ENCODE results near the gene UGT2B28.
A peak's percentile ranks its signal among the peaks of the same experiment; 100 is the strongest.
"Not testable (repeated sequence)": the region's sequence is repeated elsewhere in the genome, so short reads cannot be mapped to it uniquely, and the experiment has no call there.

The UGT2B28 gene

DNA sequence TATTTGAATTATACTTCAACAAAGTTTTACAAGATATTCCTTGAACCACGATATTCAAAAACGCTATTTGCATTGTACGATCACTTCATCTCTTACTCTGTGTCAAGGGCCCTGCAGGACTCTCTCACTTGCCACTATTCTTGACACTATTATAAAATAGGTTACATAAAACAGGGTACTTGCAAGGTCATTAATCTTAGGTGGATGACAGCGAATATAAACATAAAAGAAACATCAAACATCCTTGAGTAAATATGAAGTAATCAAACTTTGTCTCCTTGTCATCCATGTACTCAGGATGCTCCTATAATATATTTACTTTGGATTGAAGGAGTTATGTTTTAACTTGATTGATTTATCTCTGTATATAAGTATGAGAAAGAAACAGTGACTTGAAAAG is at the start of gene UGT2B28:
Gene UGT2B28, plus strand, starts transcription at position 395 of the 400 bp plus-strand sequence. CDS start 26 bp downstream, outside the sequence.
- not testable (repeated sequence) for DNase-seq

DNA sequence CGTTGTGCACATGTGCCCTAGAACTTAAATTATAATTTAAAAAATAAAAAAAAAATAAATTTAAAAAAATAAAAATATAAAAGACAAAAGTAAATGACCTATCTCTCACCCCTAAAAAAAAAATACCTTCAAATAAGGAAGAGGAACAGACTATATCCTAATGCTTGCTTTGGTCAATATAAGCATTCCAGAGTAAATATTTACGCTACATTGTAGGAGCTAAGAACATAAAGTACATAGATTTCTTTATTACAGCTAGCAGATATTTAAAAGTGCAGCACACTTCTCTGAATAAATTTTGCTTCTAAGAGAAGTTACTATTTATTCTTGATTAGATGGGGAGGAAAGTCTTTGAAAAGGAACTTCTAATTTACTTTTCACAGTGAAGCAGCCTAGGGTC is 41.2 kb upstream of the UGT2B28 start:
- no peak for DNase-seq

DNA sequence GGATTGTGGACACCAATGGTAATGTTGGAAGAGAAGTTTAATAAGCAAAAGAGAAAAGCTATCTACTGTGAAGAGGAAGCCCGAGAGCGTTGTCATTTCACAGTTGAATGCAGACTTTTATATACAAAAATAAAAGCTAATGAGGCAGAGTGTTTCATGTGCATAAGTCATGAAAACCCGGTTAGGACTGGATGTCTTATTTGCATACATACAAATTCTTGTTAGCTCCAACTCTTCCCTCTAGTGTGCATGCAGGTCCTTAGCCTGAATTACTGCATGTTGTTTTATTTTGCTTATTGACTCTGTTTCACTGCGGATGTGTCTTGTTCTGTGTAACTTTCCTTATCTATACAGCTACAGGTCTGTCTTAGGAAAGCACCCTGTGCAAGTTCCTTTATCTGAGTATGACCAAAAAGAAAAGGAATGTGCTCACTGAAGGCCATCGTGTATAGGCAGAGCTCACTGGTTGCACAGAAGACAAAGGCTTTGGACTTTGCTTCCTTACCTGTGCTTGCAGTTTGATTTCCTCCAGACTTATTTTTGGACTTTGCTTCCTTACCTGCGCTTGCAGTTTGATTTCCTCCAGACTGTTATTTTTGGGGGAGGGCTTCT is 40.6 kb upstream of the UGT2B28 start:
- no peak for DNase-seq

DNA sequence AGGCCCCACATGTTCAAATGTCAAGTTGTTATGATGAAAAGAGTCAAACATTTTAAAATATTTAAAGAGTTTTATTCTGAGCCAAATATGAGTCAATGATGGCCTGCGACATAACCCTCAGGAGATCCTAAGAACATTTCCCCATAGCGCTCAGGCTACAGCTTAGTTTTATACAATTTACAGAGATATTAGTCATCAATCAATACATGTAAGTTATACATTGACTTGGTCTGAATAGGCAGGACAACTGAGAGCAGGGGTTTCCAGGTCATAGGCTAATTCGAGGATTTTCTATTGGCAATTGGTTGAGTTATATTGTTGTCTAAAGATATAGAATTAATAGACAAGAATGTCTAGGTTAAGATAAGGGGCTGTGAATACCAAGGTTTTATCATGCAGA is 39.5 kb upstream of the UGT2B28 start:
- not testable (repeated sequence) for DNase-seq

DNA sequence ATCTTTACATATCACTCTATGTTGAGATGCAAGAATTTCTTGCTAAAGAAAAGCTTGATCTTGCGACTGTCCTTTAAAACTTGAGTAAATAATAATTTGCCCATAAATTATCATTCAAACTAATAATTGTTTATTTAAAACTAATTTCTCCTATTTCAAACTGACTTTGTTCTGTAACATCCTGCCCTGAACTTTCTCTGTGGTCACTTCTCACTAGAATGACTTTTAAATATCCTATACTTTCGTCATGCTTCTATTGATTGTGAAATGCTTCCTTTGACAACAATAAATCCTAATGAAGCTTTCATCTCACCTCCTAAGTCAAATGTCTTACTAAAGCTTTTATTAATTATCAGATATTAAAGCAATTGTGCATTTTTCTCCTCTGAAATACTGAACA is 38.5 kb upstream of the UGT2B28 start:
- DNase-seq, result not testable (repeated sequence)

DNA sequence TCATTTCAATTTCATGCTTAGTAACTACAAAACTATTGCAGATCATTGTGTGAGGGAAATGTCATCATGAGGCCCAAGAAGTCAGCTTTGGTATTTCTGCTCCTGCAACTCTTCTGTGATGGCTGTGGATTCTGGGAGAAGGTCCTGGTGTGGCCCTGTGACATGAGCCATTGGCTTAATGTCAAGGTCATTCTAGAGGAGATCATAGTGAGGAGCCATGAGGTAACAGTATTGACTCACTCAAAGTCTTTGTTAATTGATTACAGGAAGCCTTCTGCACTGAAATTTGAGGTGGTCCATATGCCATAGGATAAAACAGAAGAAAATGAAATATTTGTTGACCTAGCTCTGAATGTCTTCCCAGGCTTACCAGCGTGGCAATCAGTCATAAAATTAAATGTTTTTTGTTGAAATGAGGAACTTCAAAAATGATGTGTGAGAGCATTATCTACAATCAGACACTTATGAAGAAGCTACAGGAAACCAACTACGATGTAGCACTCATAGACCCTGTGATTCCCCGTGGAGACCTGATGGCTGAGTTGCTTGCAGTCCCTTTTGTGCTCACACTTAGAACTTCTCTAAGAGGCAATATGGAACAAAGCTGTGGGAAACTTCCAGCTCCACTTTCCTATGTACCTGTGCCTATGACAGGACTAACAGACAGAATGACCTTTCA is 37.6 kb upstream of the UGT2B28 start:
- DNase-seq, result not testable (repeated sequence)

DNA sequence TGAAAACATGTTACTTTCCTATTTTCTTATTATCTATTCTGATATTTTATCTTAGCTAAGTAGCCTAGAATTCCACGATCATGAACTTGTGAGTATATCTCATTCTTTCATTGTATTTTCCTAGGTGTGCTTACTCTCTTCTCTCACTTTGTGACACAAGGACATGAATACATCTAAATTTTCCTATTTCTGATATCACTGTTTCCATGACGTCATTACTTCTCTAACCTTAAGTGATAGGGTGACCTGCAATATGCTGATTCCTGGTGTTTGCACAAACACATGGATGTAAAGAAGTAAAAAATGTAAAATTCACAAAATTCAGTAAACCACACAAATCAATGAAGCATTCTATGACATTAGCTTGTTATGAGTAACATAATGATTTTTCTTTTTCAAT is 29.4 kb upstream of the UGT2B28 start:
- DNase-seq, result not testable (repeated sequence)

DNA sequence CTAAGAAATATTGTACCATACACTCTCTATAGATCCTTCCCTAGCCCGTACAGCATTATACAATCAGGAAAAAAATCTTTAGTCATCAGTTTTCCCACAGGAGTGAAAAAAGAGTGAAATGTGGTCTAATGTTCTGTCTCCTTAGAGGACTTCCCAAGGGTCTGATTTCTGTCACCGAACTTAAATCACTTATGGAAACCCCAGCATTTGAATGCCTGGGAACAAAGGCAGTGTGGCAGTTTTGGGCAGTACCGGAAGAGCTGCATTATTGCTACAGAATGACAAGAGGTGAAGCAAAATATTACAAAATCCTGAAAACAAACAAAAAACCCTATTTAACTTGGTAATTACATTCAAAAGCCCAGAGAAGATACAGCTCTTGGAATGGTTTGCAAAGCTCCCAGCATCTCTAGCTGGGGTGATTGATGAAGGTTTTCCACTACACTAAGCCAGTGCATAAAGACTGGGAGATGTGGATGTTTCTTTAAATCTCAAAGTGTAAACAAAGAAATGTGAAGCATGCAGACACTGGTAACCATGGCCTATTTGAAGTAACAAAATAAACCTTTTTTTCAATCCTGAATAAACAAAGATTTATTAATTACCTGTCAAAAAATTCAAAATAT is 27.0 kb upstream of the UGT2B28 start:
- not testable (repeated sequence) for DNase-seq

DNA sequence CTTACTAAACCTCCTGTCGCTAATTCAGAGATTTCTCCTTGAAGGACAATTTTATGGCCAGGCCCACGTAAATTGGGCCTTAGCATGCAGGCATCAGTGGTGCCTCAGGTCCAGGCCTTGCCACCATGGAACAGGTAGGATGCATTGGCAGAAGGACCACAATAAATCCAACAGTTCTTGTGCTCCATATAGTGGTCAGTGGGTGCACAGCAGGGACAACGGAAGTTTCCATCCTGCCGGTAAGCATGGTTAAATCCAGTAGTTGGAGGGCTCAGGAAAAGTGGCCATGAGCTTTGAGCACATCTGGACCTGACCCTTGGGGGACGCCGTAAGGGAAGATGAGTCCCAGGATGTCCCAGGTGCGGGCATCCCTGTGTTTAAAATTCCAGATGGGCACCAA is 11.7 kb upstream of the UGT2B28 start:
- DNase-seq, result not testable (repeated sequence)

DNA sequence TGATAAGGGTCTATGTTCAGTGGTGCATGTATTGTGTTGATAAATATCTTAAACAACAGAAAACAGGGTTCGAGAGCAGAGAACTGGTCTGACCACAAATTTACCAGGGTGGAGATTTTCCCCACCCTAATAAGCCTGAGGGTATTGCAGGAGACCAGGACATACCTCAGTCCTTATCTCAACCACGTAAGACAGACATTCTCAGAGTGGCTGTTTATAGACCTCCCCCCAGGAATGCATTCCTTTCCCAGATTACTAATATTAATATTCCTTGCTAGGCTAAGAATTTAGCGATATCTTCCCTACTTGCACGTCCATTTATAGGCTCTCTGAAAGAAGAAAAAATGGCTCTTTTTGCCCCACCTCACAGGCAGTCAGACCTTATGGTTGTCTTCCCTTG is 16.1 kb downstream of the UGT2B28 start:
- DNase-seq, result not testable (repeated sequence)

DNA sequence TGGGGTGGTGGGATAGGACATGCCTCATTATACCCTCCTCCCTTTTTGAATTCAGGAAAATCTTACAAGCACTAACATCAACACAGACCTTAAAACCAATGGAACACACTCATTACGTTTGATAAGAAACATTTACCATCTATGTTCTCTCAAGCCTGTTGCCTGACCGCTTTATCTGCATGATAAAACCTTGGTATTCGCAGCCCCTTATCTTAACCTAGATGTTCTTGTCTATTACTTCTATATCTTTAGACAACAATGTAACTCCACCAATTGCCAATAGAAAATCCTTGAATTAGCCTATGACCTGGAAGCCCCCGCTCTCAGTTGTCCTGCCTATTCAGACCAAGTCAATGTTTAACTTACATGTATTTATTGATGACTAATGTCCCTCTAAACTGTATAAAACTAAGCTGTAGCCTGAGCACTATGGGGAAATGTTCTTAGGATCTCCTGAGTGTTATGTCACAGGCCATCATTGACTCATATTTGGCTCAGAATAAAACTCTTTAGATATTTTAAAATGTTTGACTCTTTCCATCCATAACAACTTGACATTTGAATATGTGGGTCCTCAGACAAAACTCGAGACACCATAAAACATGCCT is 28.3 kb downstream of the UGT2B28 start:
- DNase-seq, result not testable (repeated sequence)

DNA sequence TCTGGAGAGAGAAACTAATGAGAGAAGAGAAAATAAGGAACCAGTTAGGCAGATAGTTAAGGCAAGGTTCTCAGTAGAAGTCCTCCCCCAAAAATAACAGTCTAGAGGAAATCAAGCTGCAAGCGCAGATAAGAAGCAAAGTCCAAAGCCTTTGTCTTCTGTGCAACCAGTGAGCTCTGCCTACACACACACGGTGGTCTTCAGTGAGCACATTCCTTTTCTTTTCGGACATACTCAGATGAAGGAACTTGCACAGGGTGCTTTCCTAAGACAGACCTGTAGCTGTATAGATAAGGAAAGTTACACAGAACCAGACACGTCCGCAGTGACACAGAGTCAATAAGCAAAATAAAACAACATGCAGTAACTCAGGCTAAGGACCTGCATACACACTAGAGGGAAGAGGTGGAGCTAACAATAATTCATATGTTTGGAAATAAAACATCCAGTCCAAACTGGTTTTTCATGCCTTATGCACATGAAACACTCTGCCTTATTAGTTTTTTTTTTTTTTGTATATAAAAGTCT is 29.3 kb downstream of the UGT2B28 start:
- DNase-seq, result not testable (repeated sequence)

DNA sequence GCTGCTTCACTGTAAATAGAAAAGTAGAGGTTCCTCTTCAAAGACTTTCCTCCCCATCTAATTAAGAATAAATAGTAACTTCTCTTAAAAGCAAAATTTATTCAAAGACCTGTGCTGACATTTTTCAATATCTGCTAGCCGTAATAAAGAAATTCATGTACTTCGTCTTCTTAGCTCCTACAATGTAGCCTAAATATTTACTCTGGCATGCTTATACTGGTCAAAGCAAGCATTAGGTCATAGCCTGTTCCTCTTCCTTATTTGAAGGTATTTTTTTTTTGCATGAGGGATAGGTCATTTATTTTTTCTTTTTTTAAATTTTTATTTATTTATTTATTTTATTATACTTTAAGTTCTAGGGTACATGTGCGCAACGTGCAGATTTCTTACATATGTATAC is 30.0 kb downstream of the UGT2B28 start:
- DNase-seq, result not testable (repeated sequence)

DNA sequence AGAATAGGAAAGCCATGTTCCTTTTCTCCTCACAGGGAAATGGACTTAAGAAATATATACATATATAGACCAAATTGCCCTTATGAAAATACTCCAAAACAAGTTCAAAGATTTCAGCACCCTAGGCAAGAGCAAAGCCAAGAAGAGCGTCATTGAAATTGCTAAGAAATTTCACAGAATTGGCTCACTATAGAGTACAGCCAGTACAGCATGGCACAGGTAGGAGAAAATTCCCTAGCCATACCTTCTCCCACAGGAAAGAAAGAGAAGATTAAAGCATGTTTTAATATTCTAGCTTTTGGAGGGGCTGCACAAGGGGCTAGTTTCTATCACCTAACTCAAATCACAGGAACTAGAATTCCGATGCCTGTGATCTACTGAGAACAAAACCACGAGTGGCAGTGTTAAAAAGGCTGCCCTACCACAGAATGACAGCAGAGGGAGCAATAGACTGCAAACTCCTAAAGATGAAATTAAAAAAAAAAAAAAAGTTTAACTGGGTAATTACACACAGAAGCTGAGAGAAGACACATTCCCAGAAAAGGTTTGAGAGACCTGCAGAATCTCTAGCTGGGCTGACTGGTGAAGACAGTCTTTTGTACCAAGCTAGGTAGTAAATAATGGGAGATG is 37.5 kb downstream of the UGT2B28 start:
- DNase-seq, result peak; percentile 7

DNA sequence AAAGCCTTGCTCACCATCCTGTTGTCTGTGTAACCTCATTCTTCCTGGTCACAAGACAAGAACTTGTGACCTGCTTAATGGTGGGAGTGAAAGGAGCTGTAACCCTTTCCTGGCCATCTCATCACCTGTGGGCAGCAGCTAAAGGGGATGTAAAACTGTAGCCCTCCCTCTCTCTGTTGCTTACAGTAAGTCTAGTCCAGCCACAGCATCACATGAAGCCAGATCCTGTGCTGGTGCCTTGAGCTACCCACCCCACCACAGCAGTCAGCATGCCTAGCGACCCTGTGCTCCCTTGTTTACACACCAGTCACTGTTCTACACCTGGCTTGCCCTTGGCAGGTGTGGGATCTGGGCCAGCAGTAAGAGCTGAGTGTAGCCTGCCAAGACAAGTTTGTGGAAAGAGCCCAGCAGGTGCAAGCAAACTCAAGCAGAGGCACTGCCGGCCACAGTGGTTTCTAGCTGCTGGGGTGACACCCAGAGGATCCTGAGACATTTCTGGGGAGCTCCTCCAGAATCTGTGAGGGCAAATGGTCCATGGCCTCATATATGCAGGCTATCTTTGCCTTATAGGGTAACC is 41.0 kb downstream of the UGT2B28 start:
- peak; percentile 81 for DNase-seq

DNA sequence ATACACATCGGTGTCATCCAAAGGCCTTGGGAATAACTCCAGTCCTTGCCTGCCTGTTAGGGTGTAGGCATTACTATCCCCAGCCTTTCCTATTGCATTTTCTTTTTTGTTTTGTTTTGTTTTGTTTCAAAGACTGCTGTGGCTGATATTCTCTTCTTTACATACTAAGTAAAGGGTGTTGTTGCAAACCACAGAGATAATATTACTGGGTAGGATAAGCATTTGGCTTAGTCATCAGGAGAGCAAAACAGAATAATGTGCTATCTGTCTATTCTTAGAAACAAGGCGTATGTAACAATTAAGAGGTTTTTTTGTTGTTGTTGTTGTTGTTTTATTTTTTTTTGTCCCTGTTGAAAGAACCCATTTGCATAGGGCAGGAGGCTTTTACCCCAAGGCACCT is 41.8 kb downstream of the UGT2B28 start:
- no peak for DNase-seq

DNA sequence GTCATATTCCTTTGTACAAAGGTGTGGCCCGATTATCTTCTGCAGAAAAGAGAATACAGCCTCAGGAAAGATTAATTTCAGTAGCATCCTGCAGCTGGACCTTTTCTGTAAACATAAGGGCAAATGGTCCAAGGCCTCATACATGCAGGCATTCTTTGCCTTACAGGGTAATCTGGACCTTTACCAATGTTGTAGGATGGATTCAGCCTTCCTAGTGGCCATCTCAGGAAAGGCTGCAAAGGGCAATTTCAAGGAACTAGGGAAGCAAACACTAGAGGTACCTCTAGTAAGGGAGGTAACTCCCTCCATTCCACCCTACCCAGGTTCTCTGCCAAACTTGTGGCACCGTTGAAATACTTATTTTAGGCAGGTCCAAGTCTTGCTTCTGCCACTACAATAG is 43.0 kb downstream of the UGT2B28 start:
- DNase-seq, result no peak

DNA sequence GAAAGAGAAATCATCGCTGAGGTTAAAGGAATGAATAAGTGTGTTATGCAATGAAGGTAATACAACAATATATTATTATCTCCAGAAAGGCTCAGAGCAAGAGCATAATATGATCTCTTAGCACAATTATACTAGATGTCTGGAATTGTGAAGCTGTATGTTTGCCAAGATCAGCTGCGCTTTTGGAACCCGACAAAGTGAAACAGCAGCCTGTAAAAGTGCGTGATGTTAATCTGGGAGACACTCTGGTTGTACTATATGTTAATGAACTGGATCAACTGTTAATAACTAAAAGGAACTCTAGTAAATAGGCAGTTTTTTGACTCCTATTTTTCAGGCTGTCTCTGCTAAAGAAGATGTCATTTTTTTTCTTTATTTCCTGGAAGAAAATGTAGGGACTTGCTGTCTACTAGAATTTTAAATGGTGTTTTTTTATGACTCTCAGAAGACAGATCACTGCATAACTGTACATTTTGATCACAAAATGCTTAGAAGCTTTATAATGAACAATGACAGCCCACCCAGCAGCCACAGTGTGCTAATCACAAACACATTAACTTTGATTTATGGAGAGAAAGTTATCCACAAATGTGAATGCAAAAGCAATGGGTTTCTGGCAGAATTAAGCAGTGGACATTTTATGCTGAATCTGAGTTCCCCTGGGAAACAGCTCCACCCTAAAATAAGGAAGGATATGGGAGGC is 50.2 kb downstream of the UGT2B28 start:
- DNase-seq, result no peak

DNA sequence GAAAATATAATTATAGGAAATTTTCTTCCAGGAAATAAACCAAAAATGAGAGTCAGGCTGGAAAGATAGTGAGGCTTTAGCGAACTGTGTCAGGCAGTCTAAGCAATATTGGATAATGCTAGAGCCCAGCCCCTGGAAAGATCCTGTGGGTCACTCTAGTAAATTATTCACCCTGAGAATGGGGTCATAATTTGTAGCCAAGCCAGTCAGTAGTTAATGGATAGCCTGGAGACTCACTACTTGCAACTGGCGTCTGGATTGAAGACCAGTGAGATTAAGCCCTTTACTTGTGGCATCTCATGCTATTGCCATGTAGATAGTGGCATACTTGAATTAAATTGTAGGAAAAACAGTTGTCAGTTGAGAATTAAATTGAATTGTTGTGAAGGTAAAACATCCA is 51.0 kb downstream of the UGT2B28 start:
- DNase-seq, result not testable (repeated sequence)

DNA sequence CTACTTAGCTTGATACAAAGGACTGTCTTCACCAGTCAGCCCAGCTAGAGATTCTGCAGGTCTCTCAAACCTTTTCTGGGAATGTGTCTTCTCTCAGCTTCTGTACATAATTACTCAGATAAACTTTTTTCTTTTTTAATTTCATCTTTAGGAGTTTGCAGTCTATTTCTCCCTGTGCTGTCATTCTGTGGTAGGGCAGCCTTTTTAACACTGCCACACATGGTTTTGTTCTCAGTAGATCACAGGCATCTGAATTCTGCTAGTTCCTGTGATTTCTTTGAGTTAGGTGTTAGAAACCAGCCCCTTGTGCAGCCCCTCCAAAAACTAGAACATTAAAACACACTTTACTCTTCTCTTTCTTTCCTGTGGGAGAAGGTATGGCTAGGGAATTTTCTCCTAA is 55.2 kb downstream of the UGT2B28 start:
- not testable (repeated sequence) for DNase-seq

DNA sequence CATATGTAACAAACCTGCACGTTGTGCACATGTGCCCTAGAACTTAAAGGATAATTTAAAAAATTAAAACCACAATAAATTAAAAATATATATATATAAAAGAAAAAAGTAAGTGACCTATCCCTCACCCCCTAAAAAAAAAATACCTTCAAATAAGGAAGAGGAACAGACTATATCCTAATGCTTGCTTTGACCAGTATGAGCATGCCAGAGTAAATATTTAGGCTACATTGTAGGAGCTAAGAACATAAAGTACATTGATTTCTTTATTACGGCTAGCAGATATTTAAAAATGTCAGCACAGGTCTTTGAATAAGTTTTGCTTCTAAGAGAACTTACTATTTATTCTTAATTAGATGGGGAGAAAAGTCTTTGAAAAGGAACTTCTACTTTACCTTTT is 62.8 kb downstream of the UGT2B28 start:
- not testable (repeated sequence) for DNase-seq
